ENCODE measurements around the gene TRIM73. TPM values are rescaled to one million over a fixed set of nuclear protein-coding genes. Genes with fewer than 3 reads are reported as not detected.
"Not testable (repeated sequence)": the region's sequence is repeated elsewhere in the genome, so short reads cannot be mapped to it uniquely, and the experiment has no call there.

TRIM73 gene
- total RNA-seq, 2 donors from 2014 or later: 10.6 to 12.1 TPM

DNA sequence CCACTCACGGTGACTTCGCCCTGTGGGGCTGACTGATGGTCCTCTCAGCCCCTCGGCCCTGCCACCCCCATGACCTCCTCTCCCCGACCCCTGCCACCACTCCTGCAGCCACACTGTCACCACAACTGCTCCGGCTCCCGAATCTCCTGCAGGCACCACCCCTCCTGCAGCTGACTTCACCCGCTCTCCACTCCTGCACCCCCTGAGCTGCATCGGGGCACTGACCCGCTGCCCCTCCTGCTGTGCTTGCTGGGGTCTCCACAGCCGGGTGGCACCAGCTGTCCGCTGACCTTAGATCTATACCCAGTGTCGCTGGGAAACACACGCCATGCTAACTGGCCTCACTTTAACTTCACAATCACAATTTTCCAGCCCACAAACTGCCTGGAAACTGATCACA lies 24.7 kb downstream of the TRIM73 start:
- H3K36me3 Mint-ChIP-seq (ENCODE audit: insufficient read depth in 2 of 2); H3K4me1 Mint-ChIP-seq (ENCODE audit: low read depth); H3K27me3 Mint-ChIP-seq (ENCODE audit: low read depth); H3K4me3 Mint-ChIP-seq; H3K9me3 Mint-ChIP-seq; ATAC-seq (replicated peaks in 1 of 2); DNase-seq: not testable (repeated sequence)
- peak overlapping the region; percentile 25 for H3K27ac Mint-ChIP-seq

DNA sequence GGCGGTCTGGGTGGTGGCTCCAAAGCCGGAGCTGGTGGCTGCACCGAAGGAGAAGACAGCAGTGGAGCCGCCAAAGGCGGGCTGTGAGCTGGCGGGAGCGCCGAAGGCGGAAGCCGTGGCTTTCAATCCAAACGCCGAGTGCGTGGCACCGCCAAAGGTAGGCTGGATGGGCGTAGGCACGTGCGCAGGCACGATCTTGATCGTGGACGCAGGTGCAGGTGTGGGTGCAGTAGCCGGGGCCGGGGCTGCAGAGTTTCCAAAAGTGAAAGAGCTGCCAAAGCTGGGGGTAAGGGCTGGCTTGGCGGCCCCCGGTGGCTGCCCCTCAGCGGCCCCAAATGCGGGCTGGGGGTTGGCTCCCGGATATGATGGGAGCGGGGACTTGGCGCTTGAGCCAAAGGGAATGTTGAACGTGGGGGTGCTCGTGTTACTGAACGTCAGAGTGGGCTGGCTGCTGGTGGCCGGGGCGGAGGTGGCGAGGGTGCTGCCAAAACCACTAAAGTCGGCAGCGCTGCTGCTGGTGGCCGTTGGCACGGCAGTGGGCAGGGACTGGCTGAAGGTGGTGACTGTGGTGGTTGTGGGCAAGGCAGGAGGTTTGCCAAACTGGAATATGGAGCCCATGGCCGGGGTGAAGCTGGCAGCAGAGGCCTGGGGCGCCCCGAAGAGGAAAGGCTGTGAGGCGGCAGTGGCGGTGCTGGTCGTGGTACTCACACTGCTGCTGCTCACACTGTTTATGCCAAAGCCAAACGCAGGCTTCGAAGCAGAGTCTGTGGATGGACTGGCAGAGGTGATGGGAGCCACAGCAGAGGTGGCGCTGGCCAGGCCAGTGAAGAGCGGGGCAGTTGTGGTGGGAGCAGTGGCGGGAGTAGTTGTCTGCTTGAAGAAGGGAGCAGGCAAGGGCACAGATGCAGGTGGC lies 26.6 kb downstream of the TRIM73 start:
- H3K36me3 Mint-ChIP-seq (ENCODE audit: insufficient read depth in 2 of 2); H3K27me3 Mint-ChIP-seq (ENCODE audit: low read depth); H3K4me3 Mint-ChIP-seq; ATAC-seq (replicated peaks in 1 of 2); DNase-seq; H3K4me1 Mint-ChIP-seq (ENCODE audit: low read depth); H3K27ac Mint-ChIP-seq; H3K9me3 Mint-ChIP-seq: not testable (repeated sequence)

DNA sequence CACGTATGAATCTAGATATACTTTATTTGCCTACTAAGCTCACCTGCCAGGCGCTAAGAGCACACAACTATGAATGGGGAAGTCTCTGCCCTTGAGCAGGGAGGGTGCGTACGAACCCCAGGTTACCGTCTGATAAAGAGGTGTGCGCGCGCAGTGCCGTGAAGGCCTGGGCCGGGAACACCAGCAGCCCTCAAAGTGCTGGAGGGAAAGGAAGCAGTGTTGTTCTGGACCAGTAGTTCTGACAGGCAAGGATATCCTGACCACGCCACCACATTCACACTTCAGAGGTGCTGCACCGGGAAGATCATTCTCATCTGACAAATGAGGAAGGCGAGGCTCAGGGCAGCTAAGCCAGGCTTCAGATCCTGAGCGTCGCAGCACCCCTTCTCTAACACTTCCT lies 28.1 kb downstream of the TRIM73 start:
- not testable (repeated sequence) for DNase-seq; H3K9me3 Mint-ChIP-seq; H3K4me3 Mint-ChIP-seq; H3K27ac Mint-ChIP-seq; H3K27me3 Mint-ChIP-seq (ENCODE audit: low read depth); ATAC-seq (replicated peaks in 1 of 2); H3K36me3 Mint-ChIP-seq (ENCODE audit: insufficient read depth in 2 of 2)
- H3K4me1 Mint-ChIP-seq (ENCODE audit: low read depth): peaks cover 12% of the 10 kb centered on the region

DNA sequence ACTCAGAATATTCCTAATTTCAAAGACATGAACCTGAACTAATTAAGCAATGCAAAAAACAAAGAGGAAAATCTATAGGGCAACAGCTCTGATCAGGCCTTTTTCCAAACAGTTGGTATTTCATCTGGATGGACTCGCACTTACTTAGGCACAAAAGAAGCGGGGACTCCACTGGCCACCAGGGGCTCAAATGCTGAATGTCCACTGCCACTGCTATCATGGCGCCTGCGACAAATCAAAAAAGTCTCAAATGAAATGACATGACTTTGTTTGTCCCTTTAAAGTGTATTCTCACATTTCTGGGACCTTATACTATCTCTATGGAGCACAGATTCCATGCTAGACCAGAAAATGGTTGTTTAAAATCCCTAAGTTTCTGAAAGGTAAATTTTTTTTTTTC lies 43.6 kb downstream of the TRIM73 start:
- H3K4me1 Mint-ChIP-seq (ENCODE audit: low read depth): peaks cover 18% of the 10 kb centered on the region
- H3K9me3 Mint-ChIP-seq; H3K4me3 Mint-ChIP-seq; H3K27ac Mint-ChIP-seq; H3K27me3 Mint-ChIP-seq (ENCODE audit: low read depth); DNase-seq; ATAC-seq (replicated peaks in 1 of 2): not testable (repeated sequence)
- H3K36me3 Mint-ChIP-seq (ENCODE audit: insufficient read depth in 2 of 2): peaks cover 11 to 27% of the 10 kb centered on the region in 2 donors

GRCh38 chr7:75442101-75442464 lies 46.7 kb downstream of the TRIM73 start:
- not testable (repeated sequence) for DNase-seq

DNA sequence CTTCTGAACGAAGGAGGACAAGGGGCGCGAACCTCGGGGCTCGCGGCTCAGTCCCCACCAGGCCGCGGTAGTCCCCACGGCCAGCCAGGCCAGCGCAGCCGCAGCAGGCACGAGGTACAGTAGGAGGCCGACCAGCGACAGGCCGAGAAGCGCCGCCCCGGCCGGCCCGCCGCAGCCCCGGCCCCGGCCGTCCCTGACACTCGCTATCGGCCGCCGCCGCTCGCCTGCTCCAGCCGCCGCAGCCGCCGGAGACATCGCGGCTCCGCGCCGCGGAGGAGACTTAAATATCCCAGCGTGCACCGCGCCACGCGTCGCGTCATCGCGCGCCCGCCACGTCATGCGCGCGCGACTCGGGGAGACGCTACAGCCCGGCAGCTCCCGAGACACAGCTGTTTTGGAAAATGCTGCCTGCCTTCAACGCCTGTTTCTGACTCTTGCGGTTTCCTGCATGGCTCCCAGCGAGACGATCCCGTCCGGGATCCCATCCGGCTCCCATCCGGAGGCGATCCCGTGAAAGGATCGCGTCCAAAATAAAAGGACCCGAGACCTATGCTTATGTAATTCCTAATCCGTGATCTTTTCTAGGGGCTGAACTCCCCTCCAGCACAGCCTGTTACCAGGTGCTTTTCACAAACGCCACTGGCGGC lies 47.2 kb downstream of the TRIM73 start:
- peak; percentile 93 to 97 for ATAC-seq (replicated peaks in 1 of 2)
- Mint-ChIP-seq H3K36me3 (ENCODE audit: insufficient read depth in 2 of 2) (peaks cover 7 to 12% of the 10 kb centered on the region in 2 donors), H3K4me1 (ENCODE audit: low read depth) (peaks cover 12% of the 10 kb centered on the region), H3K4me3 (peak overlapping the region; percentile 84 to 95), H3K27ac (peak overlapping the region; percentile 93)
- peak in 1 of 2 donors; percentile 39 for DNase-seq
- H3K27me3 Mint-ChIP-seq (ENCODE audit: low read depth); H3K9me3 Mint-ChIP-seq: not testable (repeated sequence)

More at GRCh38 chr7:75442101-75442464, 46.7 kb downstream of the TRIM73 start:
- Mint-ChIP-seq H3K4me3 (peak overlapping the region; percentile 83 to 87), H3K27ac (peak overlapping the region; percentile 88), H3K36me3 (ENCODE audit: insufficient read depth in 2 of 2) (peaks cover 7 to 13% of the 10 kb centered on the region in 2 donors), H3K4me1 (ENCODE audit: low read depth) (peaks cover 12% of the 10 kb centered on the region)
- H3K27me3 Mint-ChIP-seq (ENCODE audit: low read depth); H3K9me3 Mint-ChIP-seq: not testable (repeated sequence)
- ATAC-seq (replicated peaks in 1 of 2): peak; percentile 58 to 68

DNA sequence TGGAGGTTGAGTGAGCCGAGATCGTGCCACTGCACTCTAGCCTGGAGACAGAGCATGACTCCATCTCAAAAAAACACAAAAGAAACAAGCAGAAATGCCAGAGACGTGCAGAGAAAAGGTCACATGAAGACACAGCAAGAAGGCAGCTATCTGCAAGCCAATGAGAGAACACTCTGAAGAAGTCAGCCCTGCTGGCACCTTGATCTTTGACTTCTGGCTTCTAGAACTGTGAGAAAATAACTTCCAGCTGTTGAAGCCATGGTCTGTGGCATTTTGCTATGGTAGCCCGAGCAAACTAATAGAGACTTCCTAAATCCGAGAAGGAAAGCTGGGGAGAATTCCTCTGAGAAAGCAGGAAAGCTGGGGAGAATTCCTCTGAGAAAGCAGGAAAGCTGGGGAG lies 54.5 kb downstream of the TRIM73 start:
- H3K27ac Mint-ChIP-seq; ATAC-seq (replicated peaks in 1 of 2); H3K9me3 Mint-ChIP-seq; H3K4me3 Mint-ChIP-seq; H3K27me3 Mint-ChIP-seq (ENCODE audit: low read depth); H3K4me1 Mint-ChIP-seq (ENCODE audit: low read depth); H3K36me3 Mint-ChIP-seq (ENCODE audit: insufficient read depth in 2 of 2); DNase-seq: not testable (repeated sequence)

GRCh38 chr7:75452494-75452955 lies 57.1 kb downstream of the TRIM73 start:
- not testable (repeated sequence) for H3K36me3 Mint-ChIP-seq (ENCODE audit: insufficient read depth in 2 of 2); H3K27me3 Mint-ChIP-seq (ENCODE audit: low read depth); H3K27ac Mint-ChIP-seq; H3K9me3 Mint-ChIP-seq; H3K4me3 Mint-ChIP-seq; H3K4me1 Mint-ChIP-seq (ENCODE audit: low read depth); DNase-seq
- peak; percentile 83 to 91 for ATAC-seq (replicated peaks in 1 of 2)

Other genes starting within 250 kb of the TRIM73 start
- gene POM121C, start 90.7 kb downstream of the TRIM73 start, total RNA-seq: 10 to 100 TPM; 72.2 to 72.5 TPM
- gene SPDYE5, start 96.7 kb downstream of the TRIM73 start, total RNA-seq: not detected

All from activated T-cell treated with anti-CD3 and anti-CD28 coated beads, Interleukin-2, amount 50 U/mL, for 72 hours (primary cell).